HEK293 (cell line): ENCODE data around the gene DISP3.

Experiments
- CTCF ChIA-PET: fragments of 350-600 bp; formaldehyde crosslinking; extraction: SDS; loops from one replicate; lab custom pipeline; 2021; ENCODE audit warnings: antibody characterized with exemption; lab: Yijun Ruan, JAX
- POLR2A ChIA-PET: fragments of 300-600 bp; formaldehyde crosslinking; extraction: SDS; loops from one replicate; lab custom pipeline; 2020; ENCODE audit warnings: antibody characterized with exemption, inconsistent platforms; lab: Yijun Ruan, JAX
- H3K27ac ChIP-seq: fragments of 200-500 bp; sonication (Bioruptor generic); 2 replicates; pipeline ENCODE4 v1.5.1; 2014; ENCODE audit warnings: low read depth, low read length, control low read depth, inconsistent platforms; ENCODE audit errors: extremely low read depth
- H3K36me3 ChIP-seq, 2 experiments: fragments of 200-500 bp in 1 of 2; sonication (Bioruptor generic) in 1 of 2; 1 replicate in 1 of 2; 2 replicates in 1 of 2; pipeline ENCODE4 v1.5.1; 2014 to 2017; ENCODE audit warnings: inconsistent platforms in 2 of 2, low read length in 2 of 2; ENCODE audit not compliant: control insufficient read depth in 2 of 2, insufficient read depth in 1 of 2
- H3K4me1 ChIP-seq: fragments of 200-500 bp; sonication (Bioruptor generic); 2 replicates; pipeline ENCODE4 v1.5.1; 2014; ENCODE audit warnings: mild to moderate bottlenecking, low read length, inconsistent platforms; ENCODE audit not compliant: control insufficient read depth, insufficient read depth
- H3K4me3 ChIP-seq: 2 replicates; pipeline ENCODE4 v1.5.1; 2011; ENCODE audit warnings: low read depth, mild to moderate bottlenecking, control low read depth, low read length, moderate library complexity
- H3K9me3 ChIP-seq: fragments of 200-500 bp; sonication (Bioruptor generic); 2 replicates; pipeline ENCODE4 v1.5.1; 2014; ENCODE audit warnings: low read depth, low read length, inconsistent platforms; ENCODE audit not compliant: control insufficient read depth, insufficient read depth
- OSR2 ChIP-seq: fragments of 450-650 bp; formaldehyde crosslinking; IDR thresholded peaks from 2 replicates; pipeline ENCODE4 v1.5.1; 2016; ENCODE audit warnings: missing biosample characterization, missing genetic modification characterization
- OVOL3 ChIP-seq: fragments of 450-650 bp; formaldehyde crosslinking; IDR thresholded peaks from 2 replicates; pipeline ENCODE4 v1.5.1; 2016; ENCODE audit warnings: missing biosample characterization, missing genetic modification characterization
- RBAK ChIP-seq: fragments of 450-650 bp; formaldehyde crosslinking; IDR thresholded peaks from 2 replicates; pipeline ENCODE4 v1.5.1; 2016; ENCODE audit warnings: missing biosample characterization, missing genetic modification characterization
- REPIN1 ChIP-seq: fragments of 450-650 bp; formaldehyde crosslinking; IDR thresholded peaks from 2 replicates; pipeline ENCODE4 v1.5.1; 2017; ENCODE audit warnings: missing biosample characterization, missing genetic modification characterization, low read depth
- SP7 ChIP-seq: fragments of 450-650 bp; formaldehyde crosslinking; IDR thresholded peaks from 2 replicates; pipeline ENCODE4 v1.5.1; 2016; ENCODE audit warnings: missing biosample characterization, missing genetic modification characterization
- ZBTB21 ChIP-seq: fragments of 450-650 bp; formaldehyde crosslinking; IDR thresholded peaks from 2 replicates; pipeline ENCODE4 v1.5.1; 2017; ENCODE audit warnings: missing biosample characterization, missing genetic modification characterization
- ZBTB48 ChIP-seq: fragments of 450-650 bp; formaldehyde crosslinking; IDR thresholded peaks from 2 replicates; pipeline ENCODE4 v1.5.1; 2016; ENCODE audit warnings: missing biosample characterization, missing genetic modification characterization
- ZNF202 ChIP-seq: fragments of 450-650 bp; formaldehyde crosslinking; IDR thresholded peaks from 2 replicates; pipeline ENCODE4 v1.5.1; 2016; ENCODE audit warnings: missing biosample characterization, missing genetic modification characterization, borderline replicate concordance
- ZNF248 ChIP-seq: fragments of 450-650 bp; formaldehyde crosslinking; IDR thresholded peaks from 2 replicates; pipeline ENCODE4 v1.5.1; 2017; ENCODE audit warnings: missing biosample characterization, missing genetic modification characterization
- ZNF391 ChIP-seq: fragments of 450-650 bp; formaldehyde crosslinking; IDR thresholded peaks from 2 replicates; pipeline ENCODE4 v1.5.1; 2016; ENCODE audit warnings: low read depth, missing biosample characterization, missing genetic modification characterization, borderline replicate concordance
- ZNF394 ChIP-seq: fragments of 450-650 bp; formaldehyde crosslinking; IDR thresholded peaks from 2 replicates; pipeline ENCODE4 v1.5.1; 2016; ENCODE audit warnings: missing biosample characterization, missing genetic modification characterization, mild to moderate bottlenecking, moderate library complexity, borderline replicate concordance
- ZNF433 ChIP-seq: fragments of 450-650 bp; formaldehyde crosslinking; IDR thresholded peaks from 2 replicates; pipeline ENCODE4 v1.5.1; 2016; ENCODE audit warnings: missing biosample characterization, missing genetic modification characterization, low read depth
- ZNF48 ChIP-seq: fragments of 450-650 bp; formaldehyde crosslinking; IDR thresholded peaks from 2 replicates; pipeline ENCODE4 v1.5.1; 2016; ENCODE audit warnings: missing biosample characterization, missing genetic modification characterization
- ZNF544 ChIP-seq: fragments of 450-650 bp; formaldehyde crosslinking; IDR thresholded peaks from 2 replicates; pipeline ENCODE4 v1.5.0; 2017; ENCODE audit warnings: missing biosample characterization, missing genetic modification characterization
- ZNF621 ChIP-seq: fragments of 450-650 bp; formaldehyde crosslinking; IDR thresholded peaks from 2 replicates; pipeline ENCODE4 v1.5.1; 2017; ENCODE audit warnings: missing biosample characterization, missing genetic modification characterization
- ZNF629 ChIP-seq: fragments of 450-650 bp; formaldehyde crosslinking; IDR thresholded peaks from 2 replicates; pipeline ENCODE4 v1.5.1; 2017; ENCODE audit warnings: missing biosample characterization, missing genetic modification characterization
- ZNF664 ChIP-seq: fragments of 450-650 bp; formaldehyde crosslinking; IDR thresholded peaks from 2 replicates; pipeline ENCODE4 v1.5.1; 2016; ENCODE audit warnings: missing biosample characterization, missing genetic modification characterization
- ZNF791 ChIP-seq: fragments of 450-650 bp; formaldehyde crosslinking; IDR thresholded peaks from 2 replicates; pipeline ENCODE4 v1.5.1; 2016; ENCODE audit warnings: missing biosample characterization, missing genetic modification characterization
- ZNF837 ChIP-seq: fragments of 450-650 bp; formaldehyde crosslinking; IDR thresholded peaks from 2 replicates; pipeline ENCODE4 v1.5.1; 2016; ENCODE audit warnings: missing biosample characterization, missing genetic modification characterization
- ZXDB ChIP-seq: fragments of 450-650 bp; formaldehyde crosslinking; IDR thresholded peaks from 2 replicates; pipeline ENCODE4 v1.5.1; 2016; ENCODE audit warnings: missing biosample characterization, missing genetic modification characterization
- TF ChIP-seq, protein P1 (sequence below): fragments of 450-650 bp; formaldehyde crosslinking; IDR thresholded peaks from 2 replicates; pipeline ENCODE4 v1.5.1; 2017; ENCODE audit warnings: missing biosample characterization, missing genetic modification characterization
- TF ChIP-seq, protein P2 (sequence below): fragments of 450-650 bp; formaldehyde crosslinking; IDR thresholded peaks from 2 replicates; pipeline ENCODE4 v1.5.1; 2016; ENCODE audit warnings: missing biosample characterization, missing genetic modification characterization
- TF ChIP-seq, protein P3 (sequence below): fragments of 450-650 bp; formaldehyde crosslinking; IDR thresholded peaks from 2 replicates; pipeline ENCODE4 v1.5.1; 2016; ENCODE audit warnings: missing biosample characterization, missing genetic modification characterization
- TF ChIP-seq, protein P4 (sequence below): fragments of 450-650 bp; formaldehyde crosslinking; IDR thresholded peaks from 2 replicates; pipeline ENCODE4 v1.5.1; 2016; ENCODE audit warnings: missing biosample characterization, missing genetic modification characterization, low read depth
- TF ChIP-seq, protein P5 (sequence below): fragments of 450-650 bp; formaldehyde crosslinking; IDR thresholded peaks from 2 replicates; pipeline ENCODE4 v1.5.1; 2017; ENCODE audit warnings: missing biosample characterization, missing genetic modification characterization

The DISP3 gene

DNA sequence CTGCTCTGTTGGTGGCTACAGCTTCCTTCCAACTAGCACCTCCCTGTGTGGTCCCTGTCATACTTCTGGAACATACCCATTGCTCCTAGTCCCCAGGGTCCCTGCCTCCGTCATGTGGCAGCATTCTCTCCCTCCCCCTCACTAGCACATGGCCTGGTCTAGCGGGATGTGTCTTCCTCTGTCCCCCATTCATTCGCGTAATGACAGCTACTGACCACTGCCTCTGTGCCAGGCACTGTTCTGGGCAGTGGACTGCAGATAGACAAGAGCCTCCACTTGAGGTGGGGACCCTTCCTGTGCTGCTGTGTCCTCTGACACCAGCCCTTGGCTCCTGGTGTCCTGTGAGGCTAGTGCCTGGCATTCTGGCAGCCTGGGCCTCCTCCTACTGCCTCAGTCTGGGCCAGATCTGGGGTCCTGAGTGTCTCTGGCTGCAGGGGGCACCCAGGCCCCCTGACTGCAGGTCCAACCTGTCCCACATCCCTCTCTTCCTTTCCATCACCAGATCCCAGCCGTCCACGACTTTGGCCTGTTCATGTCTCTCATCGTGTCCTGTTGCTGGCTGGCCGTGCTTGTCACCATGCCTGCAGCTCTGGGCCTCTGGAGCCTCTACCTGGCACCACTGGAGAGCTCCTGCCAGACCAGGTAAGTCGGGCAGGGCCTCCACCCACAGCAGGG, 38.1 kb downstream of the DISP3 start:
- Histone ChIP-seq H3K9me3 (no peaks in the 10 kb centered on the region), H3K4me1 (no peaks in the 10 kb centered on the region), H3K4me3 (no peak overlapping the region), H3K36me3 (no peaks in the 10 kb centered on the region), H3K27ac (no peak overlapping the region)
- POLR2A ChIA-PET = no interaction called here
- TF ChIP-seq RBAK (tag by site-specific recombination) (no peak), ZBTB21 (tag by site-specific recombination) (no peak), ZXDB (tag by site-specific recombination) (no peak), ZNF791 (tag by site-specific recombination) (no peak), ZNF629 (no peak), OVOL3 (no peak), ZBTB48 (tag by site-specific recombination) (no peak), ZNF391 (tag by site-specific recombination) (no peak), ZNF48 (tag by site-specific recombination) (no peak), ZNF544 (no peak), OSR2 (tag by site-specific recombination) (no peak), ZNF433 (tag by site-specific recombination) (no peak), ZNF248 (tag by site-specific recombination) (no peak), ZNF394 (tag by site-specific recombination) (no peak)
- TF ChIP-seq, protein P1, sequence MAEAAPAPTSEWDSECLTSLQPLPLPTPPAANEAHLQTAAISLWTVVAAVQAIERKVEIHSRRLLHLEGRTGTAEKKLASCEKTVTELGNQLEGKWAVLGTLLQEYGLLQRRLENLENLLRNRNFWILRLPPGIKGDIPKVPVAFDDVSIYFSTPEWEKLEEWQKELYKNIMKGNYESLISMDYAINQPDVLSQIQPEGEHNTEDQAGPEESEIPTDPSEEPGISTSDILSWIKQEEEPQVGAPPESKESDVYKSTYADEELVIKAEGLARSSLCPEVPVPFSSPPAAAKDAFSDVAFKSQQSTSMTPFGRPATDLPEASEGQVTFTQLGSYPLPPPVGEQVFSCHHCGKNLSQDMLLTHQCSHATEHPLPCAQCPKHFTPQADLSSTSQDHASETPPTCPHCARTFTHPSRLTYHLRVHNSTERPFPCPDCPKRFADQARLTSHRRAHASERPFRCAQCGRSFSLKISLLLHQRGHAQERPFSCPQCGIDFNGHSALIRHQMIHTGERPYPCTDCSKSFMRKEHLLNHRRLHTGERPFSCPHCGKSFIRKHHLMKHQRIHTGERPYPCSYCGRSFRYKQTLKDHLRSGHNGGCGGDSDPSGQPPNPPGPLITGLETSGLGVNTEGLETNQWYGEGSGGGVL (tag by site-specific recombination) = no peak
- CTCF ChIA-PET = no interaction called here

DNA sequence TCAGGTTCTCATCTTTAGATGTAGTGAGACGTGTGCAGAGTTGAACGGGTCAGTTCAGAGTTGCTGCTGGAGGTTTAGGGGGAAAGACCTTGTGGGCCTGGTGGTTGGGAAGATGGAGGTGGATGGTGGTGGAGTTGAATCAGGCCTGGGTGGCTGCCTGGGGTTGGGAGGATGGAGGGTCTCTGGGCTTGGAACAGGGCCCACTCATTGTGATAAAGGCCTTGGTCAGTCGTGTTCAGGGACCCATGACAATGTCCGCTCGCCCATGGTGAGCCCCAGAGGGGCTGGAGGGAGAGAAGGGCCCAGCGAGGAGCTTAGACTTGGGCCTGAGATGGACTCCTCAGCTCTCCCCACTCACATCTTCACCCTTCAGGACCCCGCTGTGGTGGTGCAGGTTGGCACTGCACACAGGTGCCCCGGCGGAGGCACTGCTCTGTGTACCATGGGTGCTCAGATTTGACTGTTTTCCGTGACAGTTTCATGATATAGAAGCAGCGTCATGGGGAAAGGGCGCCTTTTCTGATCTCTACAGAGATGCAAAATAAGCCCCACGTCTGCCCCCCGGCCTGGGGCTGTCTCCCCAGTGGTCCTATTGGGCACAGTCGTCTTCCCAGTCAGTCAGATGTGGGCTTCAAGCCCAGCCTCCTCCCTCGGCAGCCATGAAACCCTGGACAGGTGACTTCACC, 39.2 kb downstream of the DISP3 start:
- ChIA-PET CTCF (no interaction called here), POLR2A (no interaction called here)
- H3K36me3 ChIP-seq = no peaks in the 10 kb centered on the region

More for the DNA sequence above, 39.2 kb downstream of the DISP3 start:
- no peak overlapping the region for H3K4me3 ChIP-seq
- TF ChIP-seq, protein P2, sequence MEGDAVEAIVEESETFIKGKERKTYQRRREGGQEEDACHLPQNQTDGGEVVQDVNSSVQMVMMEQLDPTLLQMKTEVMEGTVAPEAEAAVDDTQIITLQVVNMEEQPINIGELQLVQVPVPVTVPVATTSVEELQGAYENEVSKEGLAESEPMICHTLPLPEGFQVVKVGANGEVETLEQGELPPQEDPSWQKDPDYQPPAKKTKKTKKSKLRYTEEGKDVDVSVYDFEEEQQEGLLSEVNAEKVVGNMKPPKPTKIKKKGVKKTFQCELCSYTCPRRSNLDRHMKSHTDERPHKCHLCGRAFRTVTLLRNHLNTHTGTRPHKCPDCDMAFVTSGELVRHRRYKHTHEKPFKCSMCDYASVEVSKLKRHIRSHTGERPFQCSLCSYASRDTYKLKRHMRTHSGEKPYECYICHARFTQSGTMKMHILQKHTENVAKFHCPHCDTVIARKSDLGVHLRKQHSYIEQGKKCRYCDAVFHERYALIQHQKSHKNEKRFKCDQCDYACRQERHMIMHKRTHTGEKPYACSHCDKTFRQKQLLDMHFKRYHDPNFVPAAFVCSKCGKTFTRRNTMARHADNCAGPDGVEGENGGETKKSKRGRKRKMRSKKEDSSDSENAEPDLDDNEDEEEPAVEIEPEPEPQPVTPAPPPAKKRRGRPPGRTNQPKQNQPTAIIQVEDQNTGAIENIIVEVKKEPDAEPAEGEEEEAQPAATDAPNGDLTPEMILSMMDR = no peak
- no peak for TF ChIP-seq ZNF621 (tag by site-specific recombination)
- TF ChIP-seq, protein P3, sequence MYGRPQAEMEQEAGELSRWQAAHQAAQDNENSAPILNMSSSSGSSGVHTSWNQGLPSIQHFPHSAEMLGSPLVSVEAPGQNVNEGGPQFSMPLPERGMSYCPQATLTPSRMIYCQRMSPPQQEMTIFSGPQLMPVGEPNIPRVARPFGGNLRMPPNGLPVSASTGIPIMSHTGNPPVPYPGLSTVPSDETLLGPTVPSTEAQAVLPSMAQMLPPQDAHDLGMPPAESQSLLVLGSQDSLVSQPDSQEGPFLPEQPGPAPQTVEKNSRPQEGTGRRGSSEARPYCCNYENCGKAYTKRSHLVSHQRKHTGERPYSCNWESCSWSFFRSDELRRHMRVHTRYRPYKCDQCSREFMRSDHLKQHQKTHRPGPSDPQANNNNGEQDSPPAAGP (tag by site-specific recombination) = no peak
- TF ChIP-seq SP7 (tag by site-specific recombination) = no peak
- TF ChIP-seq, protein P4, sequence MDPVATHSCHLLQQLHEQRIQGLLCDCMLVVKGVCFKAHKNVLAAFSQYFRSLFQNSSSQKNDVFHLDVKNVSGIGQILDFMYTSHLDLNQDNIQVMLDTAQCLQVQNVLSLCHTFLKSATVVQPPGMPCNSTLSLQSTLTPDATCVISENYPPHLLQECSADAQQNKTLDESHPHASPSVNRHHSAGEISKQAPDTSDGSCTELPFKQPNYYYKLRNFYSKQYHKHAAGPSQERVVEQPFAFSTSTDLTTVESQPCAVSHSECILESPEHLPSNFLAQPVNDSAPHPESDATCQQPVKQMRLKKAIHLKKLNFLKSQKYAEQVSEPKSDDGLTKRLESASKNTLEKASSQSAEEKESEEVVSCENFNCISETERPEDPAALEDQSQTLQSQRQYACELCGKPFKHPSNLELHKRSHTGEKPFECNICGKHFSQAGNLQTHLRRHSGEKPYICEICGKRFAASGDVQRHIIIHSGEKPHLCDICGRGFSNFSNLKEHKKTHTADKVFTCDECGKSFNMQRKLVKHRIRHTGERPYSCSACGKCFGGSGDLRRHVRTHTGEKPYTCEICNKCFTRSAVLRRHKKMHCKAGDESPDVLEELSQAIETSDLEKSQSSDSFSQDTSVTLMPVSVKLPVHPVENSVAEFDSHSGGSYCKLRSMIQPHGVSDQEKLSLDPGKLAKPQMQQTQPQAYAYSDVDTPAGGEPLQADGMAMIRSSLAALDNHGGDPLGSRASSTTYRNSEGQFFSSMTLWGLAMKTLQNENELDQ = no peak
- no peak for TF ChIP-seq ZNF664 (tag by site-specific recombination)
- no peak for TF ChIP-seq ZNF202
- TF ChIP-seq REPIN1 = no peak
- TF ChIP-seq, protein P5, sequence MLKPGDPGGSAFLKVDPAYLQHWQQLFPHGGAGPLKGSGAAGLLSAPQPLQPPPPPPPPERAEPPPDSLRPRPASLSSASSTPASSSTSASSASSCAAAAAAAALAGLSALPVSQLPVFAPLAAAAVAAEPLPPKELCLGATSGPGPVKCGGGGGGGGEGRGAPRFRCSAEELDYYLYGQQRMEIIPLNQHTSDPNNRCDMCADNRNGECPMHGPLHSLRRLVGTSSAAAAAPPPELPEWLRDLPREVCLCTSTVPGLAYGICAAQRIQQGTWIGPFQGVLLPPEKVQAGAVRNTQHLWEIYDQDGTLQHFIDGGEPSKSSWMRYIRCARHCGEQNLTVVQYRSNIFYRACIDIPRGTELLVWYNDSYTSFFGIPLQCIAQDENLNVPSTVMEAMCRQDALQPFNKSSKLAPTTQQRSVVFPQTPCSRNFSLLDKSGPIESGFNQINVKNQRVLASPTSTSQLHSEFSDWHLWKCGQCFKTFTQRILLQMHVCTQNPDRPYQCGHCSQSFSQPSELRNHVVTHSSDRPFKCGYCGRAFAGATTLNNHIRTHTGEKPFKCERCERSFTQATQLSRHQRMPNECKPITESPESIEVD (tag by site-specific recombination) = no peak
- TF ChIP-seq ZNF837 (tag by site-specific recombination) = no peak
- H3K9me3 ChIP-seq = no peaks in the 10 kb centered on the region
- no peaks in the 10 kb centered on the region for H3K4me1 ChIP-seq
- H3K27ac ChIP-seq = no peak overlapping the region
